Activated effector memory CD4-positive, alpha-beta T cell treated with anti-CD3 and anti-CD28 coated beads, Interleukin-2, amount 50 U/mL, for 16 hours (primary cell): ENCODE data around the gene MTCL1.
A peak's percentile ranks its signal among the peaks of the same experiment; 100 is the strongest.

Experiments used
- DNase-seq: peaks from one replicate; pipeline ENCODE4 v3.0.0-alpha.2; 2020

MTCL1 gene

GRCh38 chr18:8688216-8688800, 17.0 kb upstream of the MTCL1 start:
- DNase-seq: no peak

- no peak for DNase-seq
Observed at GRCh38 chr18:8688816-8689215, 16.5 kb upstream of the MTCL1 start.

- no peak for DNase-seq
Observed at GRCh38 chr18:8689517-8689916, 15.8 kb upstream of the MTCL1 start.

- no peak for DNase-seq
Observed at GRCh38 chr18:8694891-8695290, 10.5 kb upstream of the MTCL1 start.

GRCh38 chr18:8695932-8696517, 9.3 kb upstream of the MTCL1 start:
- no peak for DNase-seq

- DNase-seq: peak; percentile 93
Observed at GRCh38 chr18:8696749-8697211, 8.6 kb upstream of the MTCL1 start.

- no peak for DNase-seq
Observed at GRCh38 chr18:8699126-8699525, 6.2 kb upstream of the MTCL1 start.

GRCh38 chr18:8699948-8700347, 5.4 kb upstream of the MTCL1 start:
- no peak for DNase-seq

GRCh38 chr18:8701546-8702118, 3.7 kb upstream of the MTCL1 start:
- DNase-seq: no peak

GRCh38 chr18:8702668-8703067, 2.7 kb upstream of the MTCL1 start:
- DNase-seq: no peak

- no peak for DNase-seq
Observed at GRCh38 chr18:8703092-8703709, 2.2 kb upstream of the MTCL1 start.

- no peak for DNase-seq
Observed at GRCh38 chr18:8703781-8704301, 1.5 kb upstream of the MTCL1 start.

- peak; percentile 94 for DNase-seq
Observed at GRCh38 chr18:8704361-8705237, 757 bp upstream of the MTCL1 start.

- DNase-seq: peak; percentile 68
Observed at GRCh38 chr18:8705961-8706790, 820 bp downstream of the MTCL1 start.

- DNase-seq: no peak
Observed at GRCh38 chr18:8706791-8707555, 1.6 kb downstream of the MTCL1 start.

- DNase-seq: no peak
Observed at GRCh38 chr18:8707556-8708300, 2.4 kb downstream of the MTCL1 start.

GRCh38 chr18:8708670-8709069, 3.3 kb downstream of the MTCL1 start:
- DNase-seq: no peak

- DNase-seq: no peak
Observed at GRCh38 chr18:8709248-8710059, 4.1 kb downstream of the MTCL1 start.

GRCh38 chr18:8711736-8712135, 6.4 kb downstream of the MTCL1 start:
- no peak for DNase-seq

- no peak for DNase-seq
Observed at GRCh38 chr18:8713691-8714090, 8.3 kb downstream of the MTCL1 start.
